Ramos (cell line): ENCODE data around the gene KRT84.

Experiments
- in situ Hi-C: fragments of 300-500 bp; cut with MboI; formaldehyde crosslinking; loops from one replicate; pipeline ENCODE4 v1.14.3; 2022; ENCODE audit warnings: low sequenced_read_pairs; ENCODE audit not compliant: unreplicated experiment

KRT84 gene

DNA sequence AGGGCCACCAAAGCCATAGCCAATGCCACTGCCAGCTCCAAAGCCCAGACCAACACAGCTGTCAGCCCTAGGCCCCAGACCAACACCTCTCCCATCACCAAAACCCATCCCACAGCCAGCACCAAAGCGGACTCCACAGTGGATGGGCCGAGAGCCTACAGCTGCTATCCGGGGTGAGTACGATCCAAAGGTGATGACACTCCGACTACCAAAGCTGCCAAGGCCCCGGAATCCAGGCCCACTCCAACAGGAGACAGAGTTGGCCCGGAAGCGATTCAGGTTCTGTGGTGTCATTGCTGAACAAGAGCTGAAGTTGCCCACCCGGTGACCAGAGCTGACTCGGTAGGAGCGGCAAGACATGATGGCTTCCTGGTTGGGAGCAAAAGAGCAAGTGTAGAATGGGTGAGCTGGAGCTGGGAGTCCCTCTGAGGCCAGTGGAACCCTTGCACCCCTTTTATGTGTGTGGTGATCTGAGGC lies at the start of gene KRT84:
Gene KRT84, minus strand, starts transcription at position 427 of the 477 bp plus-strand sequence. Its CDS starts 67 bp downstream, at position 360.
- in situ Hi-C loops = no loop called here

- in situ Hi-C loops = no loop called here
Measured at GRCh38 chr12:52434760-52435530, 49.5 kb upstream of the KRT84 start.

DNA sequence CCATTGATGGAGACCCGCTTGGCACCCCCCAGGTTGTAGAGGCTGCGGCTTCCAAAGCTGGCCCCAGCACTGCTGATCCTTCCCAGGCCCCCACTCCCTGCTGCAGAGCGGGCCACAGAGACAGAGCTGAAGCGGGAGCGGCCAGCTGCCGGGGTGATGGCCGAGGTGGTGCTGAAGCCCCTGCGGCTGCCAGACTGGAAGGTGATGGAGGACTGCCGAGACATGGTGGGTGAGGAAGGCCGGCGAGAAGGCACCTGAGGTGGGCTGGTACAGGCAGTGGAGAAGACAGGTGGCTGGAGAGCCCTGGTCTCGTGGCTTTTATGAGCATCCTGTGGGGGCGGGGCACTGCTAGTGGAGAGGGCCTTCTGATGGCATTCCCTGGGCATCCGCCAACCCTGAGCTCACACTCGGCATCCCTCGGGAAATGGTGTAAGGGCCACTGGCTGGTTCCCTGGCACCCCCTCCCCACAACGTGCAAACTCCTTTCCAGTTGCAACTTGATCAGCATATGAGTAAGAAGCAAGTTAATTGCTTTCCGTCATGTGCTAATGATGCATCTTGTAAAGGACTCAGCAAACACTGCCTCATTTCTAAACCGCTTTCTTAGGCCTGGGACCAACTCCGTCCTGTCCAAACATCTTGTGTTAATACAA lies 48.8 kb upstream of the KRT84 start, which contains the start of gene KRT75:
Gene KRT75, minus strand, starts transcription at position 291 of the 653 bp plus-strand sequence. Its CDS starts 67 bp downstream, at position 224.
- in situ Hi-C loops = no loop called here

- in situ Hi-C loops = no loop called here
Measured at GRCh38 chr12:52433501-52434080, 48.1 kb upstream of the KRT84 start.

- in situ Hi-C loops = no loop called here
Measured at GRCh38 chr12:52432559-52433207, 47.2 kb upstream of the KRT84 start.

DNA sequence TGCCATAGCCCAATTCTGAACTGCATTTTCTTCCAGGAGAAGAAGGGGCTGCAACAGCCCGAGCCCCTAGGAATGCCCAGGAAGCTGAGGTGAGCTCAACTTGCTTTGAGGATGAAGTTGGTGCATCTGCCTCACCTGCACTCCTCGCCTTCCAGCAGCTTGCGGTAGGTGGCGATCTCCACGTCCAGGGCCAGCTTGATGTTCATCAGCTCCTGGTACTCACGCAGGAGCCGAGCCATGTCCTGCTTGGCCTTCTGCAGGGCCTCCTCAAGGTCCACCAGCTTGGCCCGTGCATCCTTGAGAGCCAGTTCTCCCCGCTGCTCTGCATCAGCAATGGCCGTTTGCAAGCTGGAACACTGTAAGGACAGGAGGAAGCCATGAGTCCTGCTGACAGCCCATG lies 42.7 kb upstream of the KRT84 start:
- in situ Hi-C loops = no loop called here

DNA sequence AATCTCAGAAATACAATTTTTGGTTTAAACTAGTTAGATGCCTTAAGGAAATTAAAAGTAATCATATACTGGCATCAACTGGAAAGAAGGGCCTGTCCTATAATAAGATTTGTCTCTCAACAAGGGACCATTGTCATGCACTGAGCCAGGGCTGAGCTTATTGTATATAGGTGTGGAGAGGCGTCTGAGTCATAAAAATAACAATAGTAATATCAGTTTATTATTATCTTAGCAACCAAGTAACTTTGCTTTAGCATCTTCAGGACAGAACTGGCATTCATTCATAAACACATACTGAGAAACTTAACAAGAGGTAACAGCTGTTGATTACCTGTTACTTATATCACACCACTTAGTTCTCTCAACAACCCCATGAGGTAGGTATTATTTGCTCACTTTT lies 41.6 kb upstream of the KRT84 start:
- in situ Hi-C loops = no loop called here

DNA sequence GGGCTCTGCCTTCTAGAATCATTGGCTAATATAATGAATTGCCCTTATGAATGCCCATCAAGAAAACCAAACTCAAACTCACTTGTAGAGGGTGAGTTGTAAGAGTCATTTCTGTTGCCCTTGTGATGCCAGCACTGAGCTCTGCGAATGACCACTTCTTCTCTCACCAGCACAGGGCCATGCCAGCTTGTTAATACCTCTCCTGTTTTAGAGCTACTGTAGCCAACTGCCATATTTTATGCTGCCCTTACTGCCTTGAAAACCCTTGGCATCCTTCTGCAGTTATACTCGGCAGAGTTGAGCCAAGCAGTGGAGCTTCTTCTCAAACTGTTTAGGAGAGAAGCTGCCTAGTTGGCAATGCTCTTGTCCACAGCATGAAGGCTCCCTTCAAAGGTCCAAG lies 40.6 kb upstream of the KRT84 start:
- in situ Hi-C loops = no loop called here

DNA sequence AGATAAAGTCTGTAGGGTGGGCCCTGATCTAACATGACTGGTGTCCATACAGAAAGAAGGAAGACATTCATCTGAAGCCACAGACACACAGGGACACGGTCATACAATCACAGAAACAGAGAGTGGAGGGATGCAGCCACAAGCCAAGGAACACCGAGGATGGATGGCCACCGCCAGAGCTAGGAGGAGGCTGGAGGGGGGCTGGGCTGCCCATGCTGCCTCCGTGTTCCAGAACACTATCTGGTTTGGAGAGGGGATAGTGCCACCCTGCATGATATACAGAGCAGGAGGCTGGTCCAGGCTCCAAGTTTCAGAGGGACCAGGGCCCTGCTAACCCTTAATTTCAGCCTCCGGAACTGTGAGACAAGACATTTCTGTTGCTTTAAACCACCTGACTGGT lies 40.0 kb upstream of the KRT84 start:
- in situ Hi-C loops = no loop called here

DNA sequence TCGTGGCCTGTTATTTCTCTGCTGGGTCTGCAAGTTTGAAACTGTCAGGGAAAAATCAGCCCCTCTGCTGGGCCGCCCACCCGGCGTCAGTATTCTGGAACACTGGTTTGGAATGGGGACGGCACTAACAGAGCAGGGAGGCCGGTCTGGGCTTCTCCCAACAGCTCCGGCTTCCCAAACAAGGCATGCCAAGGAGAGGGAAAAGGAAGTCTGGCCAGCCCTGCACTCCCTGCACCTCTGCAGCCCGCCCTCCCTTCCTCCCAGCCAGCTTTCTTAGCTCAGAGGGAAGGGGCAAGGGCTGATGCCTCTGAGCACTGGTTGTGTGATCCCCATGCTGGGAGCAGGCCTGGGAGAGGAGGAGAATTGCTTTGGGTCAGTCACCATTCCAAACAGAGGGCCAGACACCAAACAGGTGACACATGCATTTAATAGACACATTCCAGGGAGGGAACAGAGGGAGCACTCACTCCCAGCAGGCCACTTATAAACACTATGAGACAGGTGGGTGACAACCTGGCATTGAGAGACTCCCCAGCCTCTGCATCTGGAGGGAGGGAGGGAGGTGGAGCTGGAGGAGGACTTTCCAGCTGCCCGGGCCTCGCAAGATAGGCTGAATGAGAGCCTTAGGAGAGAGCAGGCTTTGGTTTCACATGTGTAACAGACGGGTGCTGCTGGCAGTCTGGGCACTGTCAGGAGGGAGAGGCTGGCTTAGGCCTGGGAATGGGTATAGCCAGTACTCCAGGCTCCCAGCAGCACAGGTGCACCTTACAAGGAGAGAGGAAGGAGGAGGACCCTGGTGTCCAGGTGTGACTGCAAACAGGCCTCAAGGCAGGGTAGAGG lies 38.4 kb upstream of the KRT84 start:
- in situ Hi-C loops = no loop called here

DNA sequence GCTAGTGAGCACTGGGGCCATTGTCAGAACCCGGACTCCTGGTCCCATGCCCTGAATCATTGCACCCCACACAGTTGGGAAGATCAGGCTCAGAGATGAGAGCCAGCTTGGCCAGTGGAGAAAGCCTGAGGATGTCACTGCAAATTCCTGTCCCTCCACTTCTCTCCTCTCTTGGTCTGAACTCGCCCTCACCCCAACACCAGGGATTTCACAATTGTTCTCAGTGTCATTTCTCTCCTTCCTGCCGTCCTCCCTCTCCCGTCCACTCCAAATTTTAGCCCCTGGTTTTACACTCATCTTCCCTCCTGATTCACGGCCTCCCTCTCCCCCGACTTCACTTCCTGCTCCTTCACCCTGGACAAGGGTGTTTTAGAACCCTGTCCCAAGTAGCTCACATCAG lies 37.6 kb upstream of the KRT84 start:
- in situ Hi-C loops = no loop called here

GRCh38 chr12:52419656-52420055 lies 34.2 kb upstream of the KRT84 start:
- in situ Hi-C loops = no loop called here

- in situ Hi-C loops = no loop called here
Measured at GRCh38 chr12:52418576-52419110, 33.2 kb upstream of the KRT84 start.

DNA sequence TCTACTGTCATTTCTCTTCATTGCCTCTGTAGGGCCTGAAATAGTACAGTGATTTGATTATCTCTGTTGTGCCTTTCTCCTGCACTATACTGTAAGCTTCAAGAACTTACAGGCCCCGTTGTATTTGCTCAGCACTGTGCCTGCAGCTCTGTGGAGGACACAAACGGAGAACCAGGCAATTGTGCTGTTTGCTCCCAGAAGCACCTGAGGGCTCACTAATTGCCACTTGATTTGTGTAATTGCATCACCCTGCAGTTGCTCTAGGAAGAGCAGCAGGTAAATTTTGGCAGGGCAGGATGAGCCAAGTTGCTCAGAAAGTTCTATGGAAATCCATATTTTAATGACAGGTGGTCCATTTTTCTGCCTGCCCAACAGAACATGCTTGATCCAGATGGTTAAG lies 32.3 kb upstream of the KRT84 start:
- in situ Hi-C loops = no loop called here

DNA sequence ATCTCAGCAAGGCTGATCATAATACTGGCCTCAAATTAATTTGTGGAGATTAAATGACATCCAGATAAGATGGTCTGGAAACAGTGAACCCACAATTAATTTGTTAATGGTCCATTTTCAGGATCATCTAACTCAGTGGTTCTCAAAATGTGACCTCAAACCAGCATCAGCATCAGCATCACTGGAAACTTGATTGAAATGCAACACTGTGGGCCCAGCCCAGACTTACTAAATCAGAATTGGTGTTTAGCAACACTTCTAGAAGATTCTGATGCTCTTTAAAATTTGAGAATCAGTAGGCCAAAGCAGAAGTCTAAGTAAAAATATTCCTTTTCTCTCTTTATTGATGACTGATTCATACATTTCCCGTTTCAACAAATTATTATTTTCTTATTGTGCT lies 31.3 kb upstream of the KRT84 start:
- in situ Hi-C loops = no loop called here

- in situ Hi-C loops = no loop called here
Measured at GRCh38 chr12:52415870-52416750, 30.7 kb upstream of the KRT84 start.

DNA sequence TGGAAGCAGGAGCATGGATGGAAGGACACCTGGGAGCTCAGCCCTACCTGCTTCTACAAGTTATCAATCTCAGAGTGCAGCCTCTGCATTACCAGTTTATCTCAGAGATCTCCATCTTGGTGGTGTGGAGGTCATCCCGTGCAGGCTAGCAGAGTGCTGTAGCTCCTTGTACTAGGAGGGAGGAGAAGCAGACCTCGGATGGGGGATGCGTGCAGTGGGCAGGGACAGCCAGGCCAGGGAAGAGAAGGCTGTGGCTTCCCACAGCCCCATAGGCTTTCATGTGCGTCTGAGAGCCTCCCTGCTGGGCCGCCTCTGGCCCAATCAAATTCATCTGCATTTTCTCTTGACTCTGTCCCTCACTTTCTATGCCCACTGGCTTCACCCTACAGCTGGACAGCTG lies 29.5 kb upstream of the KRT84 start:
- in situ Hi-C loops = no loop called here

GRCh38 chr12:52413782-52414345 lies 28.4 kb upstream of the KRT84 start:
- in situ Hi-C loops = no loop called here
